Urothelium cell line (cell line): ENCODE data around the gene FASTKD2.

Experiments
- DNase-seq: peaks from one replicate; pipeline ENCODE4 v3.0.0; 2011; ENCODE audit warnings: low spot score, mixed read lengths
- FAIRE-seq: peaks from 2 replicates; lab custom pipeline; 2011; peaks lifted over from hg19 to GRCh38; lab: Jason Lieb, UNC

The FASTKD2 gene

DNA sequence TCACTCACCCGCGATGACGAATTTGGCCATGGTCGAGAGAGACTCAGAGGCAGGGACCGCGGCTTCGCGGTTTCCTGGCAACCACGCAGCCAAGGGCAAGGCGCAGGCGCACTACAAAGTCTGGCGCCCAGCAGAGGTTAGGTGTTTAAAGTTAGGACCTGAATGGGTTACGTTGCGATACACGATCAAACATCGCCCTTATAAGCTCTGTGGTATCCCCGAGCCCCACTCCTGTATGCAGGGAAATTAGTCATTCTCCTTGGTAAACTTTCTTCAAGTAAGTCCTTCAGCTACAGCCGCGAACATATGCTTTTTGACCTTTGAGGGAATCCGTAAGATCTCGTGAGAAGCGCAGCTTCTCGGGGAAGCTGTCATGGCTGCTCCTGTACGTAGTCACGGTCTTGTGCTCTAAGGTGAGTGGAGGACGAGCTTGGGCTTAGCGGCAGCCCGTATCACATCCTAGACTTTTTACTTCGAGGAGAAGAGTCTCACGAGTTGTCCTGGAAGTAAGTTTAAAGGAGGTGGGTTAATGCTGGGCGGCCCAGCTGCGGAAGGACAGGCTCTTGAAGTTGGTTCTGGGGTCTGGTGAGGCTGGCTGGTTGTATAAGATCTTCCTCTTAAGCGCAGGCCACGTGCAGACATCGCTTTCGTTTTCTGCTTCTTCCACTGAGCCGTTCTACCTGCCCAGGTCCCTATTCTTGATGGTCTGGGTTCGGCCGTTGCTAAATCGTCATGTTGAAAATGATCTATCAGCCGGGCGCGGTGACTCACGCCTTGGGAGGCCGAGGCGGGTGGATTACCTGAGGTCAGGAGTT lies at the start of gene FASTKD2, which contains the start of gene MDH1B:
Gene FASTKD2 (plus strand): TSS at position 365 of the 815 bp plus-strand sequence. CDS start 1,088 bp downstream, outside the sequence.
Gene MDH1B (minus strand): TSS at position 87 of the 815 bp plus-strand sequence. CDS start 57 bp downstream, at position 30.
- DNase-seq (peak; percentile 91), FAIRE-seq (peak; percentile 48)

GRCh38 chr2:206716623-206717022 lies 48.8 kb upstream of the FASTKD2 start:
- no peak for FAIRE-seq
- no peak for DNase-seq

DNA sequence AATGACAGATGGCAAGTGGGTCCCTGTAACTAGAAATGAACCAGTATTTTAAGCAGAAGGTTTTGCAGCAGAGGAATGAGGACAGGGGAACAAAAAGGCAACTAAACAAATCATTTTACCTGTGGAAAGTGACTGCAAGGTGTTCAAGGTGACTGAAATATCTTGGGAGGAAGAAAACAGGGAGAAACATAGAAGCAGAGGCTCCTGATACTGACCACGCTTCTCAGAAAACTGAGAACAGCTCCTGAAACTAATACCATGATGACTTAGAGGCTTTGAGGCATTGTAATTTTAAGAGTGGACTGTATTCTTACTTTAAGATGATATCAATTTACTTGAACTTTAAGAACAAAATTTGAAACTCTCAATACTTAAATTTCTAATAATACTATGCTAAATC lies 47.1 kb upstream of the FASTKD2 start, which contains the start of gene DYTN:
Gene DYTN (minus strand): TSS at position 101 of the 400 bp plus-strand sequence. CDS start 117 bp downstream, outside the sequence.
- FAIRE-seq (no peak), DNase-seq (no peak)

- FAIRE-seq (no peak), DNase-seq (no peak)
Observed at GRCh38 chr2:206721256-206721920, 44.0 kb upstream of the FASTKD2 start.

DNA sequence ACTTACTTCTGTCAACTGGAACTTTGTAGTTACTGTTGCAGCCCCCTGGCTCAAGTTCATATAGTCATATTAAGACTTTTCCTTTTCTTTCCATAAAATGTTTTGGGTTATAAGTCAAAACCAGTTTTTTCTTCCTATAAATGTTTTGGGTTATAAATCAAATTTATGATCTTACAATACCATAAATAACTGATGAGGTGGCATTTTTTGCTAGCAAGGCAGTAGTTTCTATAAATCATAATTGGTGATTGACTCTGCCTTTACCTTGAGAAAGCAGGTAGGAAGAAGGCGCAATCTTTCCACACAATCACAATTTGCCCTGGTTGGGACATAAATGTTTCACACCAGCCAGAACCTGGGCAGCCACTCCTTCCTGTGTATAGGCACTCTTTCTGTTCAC lies 42.1 kb upstream of the FASTKD2 start:
- no peak for FAIRE-seq
- no peak for DNase-seq

GRCh38 chr2:206727287-206727686 lies 38.1 kb upstream of the FASTKD2 start:
- DNase-seq, result no peak
- FAIRE-seq, result no peak

DNA sequence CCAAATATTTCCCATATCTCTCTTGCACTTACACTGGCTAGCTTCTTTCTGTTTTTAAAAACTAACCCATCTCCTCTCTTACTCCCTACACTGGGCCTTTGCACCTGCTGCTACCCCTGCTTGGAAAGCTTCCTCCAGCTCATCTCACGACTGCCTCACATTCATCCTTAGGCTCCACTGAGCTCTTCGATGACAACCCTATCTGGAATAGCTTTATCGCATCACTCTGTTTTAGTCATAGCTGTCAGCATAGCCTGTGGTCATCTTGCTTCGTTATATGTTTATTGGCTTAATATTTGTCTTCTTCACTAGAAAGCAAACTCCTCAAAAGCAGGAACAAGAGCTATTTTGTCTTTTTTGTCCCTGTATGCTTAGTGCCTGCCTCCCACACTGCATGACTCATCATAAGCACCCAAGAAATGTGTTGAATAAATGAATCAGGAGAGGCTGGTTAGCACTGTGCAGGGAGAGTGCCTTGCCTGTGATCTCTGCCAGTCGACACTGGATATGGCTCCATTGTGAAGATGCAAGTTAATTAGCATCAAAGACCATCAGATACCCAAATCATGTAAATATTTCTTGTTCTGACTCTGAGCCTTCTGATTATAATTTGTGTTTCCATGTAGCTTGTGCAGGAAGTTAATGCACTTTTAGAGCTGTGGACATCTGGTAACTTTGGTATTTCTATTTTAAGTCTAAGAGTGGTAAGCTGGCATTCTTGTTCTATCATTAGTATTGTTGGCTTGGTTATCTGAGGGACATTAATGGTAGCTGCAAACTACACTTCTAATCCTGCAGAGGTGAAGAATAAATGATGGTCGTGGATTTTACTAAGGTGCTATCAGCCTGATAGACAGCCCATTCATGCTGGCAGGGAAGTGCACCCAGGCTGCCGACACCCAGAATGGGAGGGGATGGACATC lies 36.9 kb upstream of the FASTKD2 start:
- FAIRE-seq, result no peak
- DNase-seq, result peak; percentile 71

GRCh38 chr2:206733341-206733740 lies 32.1 kb upstream of the FASTKD2 start:
- no peak for FAIRE-seq

DNA sequence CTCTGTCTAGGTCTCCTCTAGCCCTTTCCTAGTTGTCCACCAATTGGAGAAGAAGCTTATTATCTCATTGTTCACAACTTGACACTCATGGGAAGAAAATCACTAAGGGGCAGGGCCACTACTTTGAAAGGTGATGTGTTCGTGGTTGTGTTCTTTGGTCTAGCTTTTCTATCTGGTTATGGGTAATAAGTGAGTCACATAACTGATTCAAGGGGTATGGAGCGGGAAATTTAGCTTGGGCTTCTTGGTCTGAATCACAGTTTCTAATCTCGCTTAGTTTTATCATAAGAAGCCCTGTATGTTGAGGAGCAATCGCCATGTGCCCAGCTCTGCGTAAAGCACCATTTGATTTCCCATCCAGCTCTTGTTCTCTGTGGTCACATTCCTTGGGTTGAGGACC lies 28.5 kb upstream of the FASTKD2 start:
- FAIRE-seq (no peak), DNase-seq (no peak)

More at GRCh38 chr2:206733341-206733740, 32.1 kb upstream of the FASTKD2 start:
- DNase-seq, result no peak

- no peak for FAIRE-seq
- no peak for DNase-seq
Observed at GRCh38 chr2:206739271-206739670, 26.1 kb upstream of the FASTKD2 start.

GRCh38 chr2:206740800-206741199 lies 24.6 kb upstream of the FASTKD2 start:
- FAIRE-seq, result no peak
- no peak for DNase-seq

GRCh38 chr2:206756816-206757215 lies 8.6 kb upstream of the FASTKD2 start:
- DNase-seq (no peak), FAIRE-seq (no peak)

GRCh38 chr2:206764673-206765241 lies 649 bp upstream of the FASTKD2 start:
- peak; percentile 10 for DNase-seq
- FAIRE-seq, result no peak

- FAIRE-seq, result no peak
- no peak for DNase-seq
Observed at GRCh38 chr2:206766057-206766930, 888 bp downstream of the FASTKD2 start.

- DNase-seq (no peak), FAIRE-seq (no peak)
Observed at GRCh38 chr2:206774871-206775270, 9.5 kb downstream of the FASTKD2 start.

GRCh38 chr2:206776432-206776831 lies 11.0 kb downstream of the FASTKD2 start:
- no peak for DNase-seq
- FAIRE-seq, result no peak

DNA sequence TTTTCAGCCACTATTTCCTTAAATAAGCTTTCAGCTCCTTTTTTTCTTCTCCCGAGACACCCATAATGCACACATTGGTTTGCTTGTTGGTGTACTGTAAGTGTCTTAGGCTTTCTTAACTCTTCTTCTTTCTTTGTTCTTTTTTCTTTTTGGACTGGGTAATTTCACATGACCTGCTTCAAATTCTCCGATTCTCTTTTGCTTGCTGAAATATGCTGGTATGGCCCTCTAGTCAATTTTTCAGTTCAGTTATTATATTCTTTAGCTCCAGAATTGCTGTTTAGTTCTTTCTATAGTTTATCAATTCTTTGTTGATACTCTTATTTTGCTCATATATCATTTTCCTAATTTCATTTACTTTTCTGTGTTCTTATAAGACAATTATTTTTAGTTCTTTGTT lies 15.3 kb downstream of the FASTKD2 start:
- FAIRE-seq (no peak), DNase-seq (no peak)

GRCh38 chr2:206783718-206784117 lies 18.3 kb downstream of the FASTKD2 start:
- DNase-seq (peak; percentile 23), FAIRE-seq (no peak)

- no peak for DNase-seq
- no peak for FAIRE-seq
Observed at GRCh38 chr2:206784559-206785353, 19.4 kb downstream of the FASTKD2 start.
